Measurements from ENCODE around the gene FTO.
A peak's percentile ranks its signal among the peaks of the same experiment; 100 is the strongest.

Gene FTO

GRCh38 chr16:54102888-54103866 lies 399.2 kb downstream of the FTO start:
- DNase-seq, result no peak

GRCh38 chr16:54106057-54106456 lies 402.1 kb downstream of the FTO start:
- DNase-seq, result no peak

- DNase-seq, result no peak
These were observed 403.7 kb downstream of the FTO start for GRCh38 chr16:54107583-54108202.

DNA sequence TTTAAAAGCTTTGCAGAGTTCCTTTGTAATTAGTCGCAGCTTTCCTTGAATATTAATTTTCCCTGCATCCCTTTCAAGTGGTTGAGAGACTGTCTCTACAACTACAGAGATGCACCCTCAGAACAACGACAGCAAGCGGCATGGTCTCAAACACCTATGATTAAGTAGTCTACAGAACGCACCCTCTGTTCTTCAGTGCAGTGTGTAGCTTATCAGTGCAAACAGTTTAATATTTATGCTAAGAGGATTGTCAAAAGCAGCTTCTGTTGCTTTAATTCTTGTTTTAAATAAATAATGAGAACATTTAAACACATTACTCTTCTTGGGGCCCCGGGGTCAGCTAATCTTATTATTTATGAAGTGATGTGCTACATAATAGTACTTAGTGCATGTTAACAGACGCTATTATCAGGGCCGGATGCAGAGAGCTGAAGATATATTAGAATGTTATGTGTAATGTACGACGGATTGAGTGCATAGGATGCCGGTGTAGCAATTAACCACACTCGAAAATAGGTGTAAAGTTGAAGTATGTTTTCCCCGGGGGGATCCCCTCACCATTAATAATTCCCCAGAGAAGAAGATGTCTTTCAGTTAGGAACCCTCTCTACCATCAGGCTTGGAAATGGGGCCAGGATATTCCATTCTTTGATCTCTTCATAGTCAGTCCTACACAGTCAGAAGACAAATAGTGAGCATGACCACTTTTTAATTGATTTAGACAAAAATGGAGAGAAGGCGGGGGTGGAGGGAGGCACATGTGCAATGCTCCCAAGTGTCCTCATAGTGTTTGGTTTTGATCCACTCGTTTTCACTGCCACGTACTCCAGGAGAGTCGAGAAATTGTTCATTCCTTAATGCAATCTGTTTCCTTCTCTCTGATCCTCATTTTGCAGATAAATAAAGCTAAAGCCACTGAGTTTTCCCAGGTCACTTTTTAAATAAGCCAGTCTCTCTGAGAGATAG lies 406.3 kb downstream of the FTO start:
- no peak for DNase-seq

GRCh38 chr16:54112451-54113206 lies 408.7 kb downstream of the FTO start:
- DNase-seq, result no peak

DNA sequence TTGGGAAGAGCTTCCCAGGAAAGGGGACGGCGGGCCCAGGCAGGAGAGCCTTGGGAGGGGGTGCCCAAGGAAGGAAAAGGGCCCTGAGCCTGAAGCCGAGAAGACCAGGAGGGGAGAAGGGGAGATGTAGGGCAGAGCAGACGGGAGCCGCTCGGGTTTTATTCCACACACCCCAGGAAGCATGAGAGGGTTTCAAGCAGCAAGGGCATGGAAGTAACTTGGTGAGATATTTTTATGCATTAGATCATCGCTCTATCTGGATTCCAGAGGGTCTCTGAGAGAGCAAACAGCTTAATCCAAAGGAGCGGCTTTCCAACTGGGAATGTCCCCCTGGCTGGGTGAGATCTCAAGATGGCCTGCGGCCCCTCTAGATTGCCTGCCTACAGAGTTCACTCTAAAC lies 411.6 kb downstream of the FTO start:
- DNase-seq, result no peak

- peak; percentile 95 for DNase-seq
These were observed 412.2 kb downstream of the FTO start for GRCh38 chr16:54116124-54116655.

- no peak for DNase-seq
These were observed 414.9 kb downstream of the FTO start for GRCh38 chr16:54118846-54119245.

DNA sequence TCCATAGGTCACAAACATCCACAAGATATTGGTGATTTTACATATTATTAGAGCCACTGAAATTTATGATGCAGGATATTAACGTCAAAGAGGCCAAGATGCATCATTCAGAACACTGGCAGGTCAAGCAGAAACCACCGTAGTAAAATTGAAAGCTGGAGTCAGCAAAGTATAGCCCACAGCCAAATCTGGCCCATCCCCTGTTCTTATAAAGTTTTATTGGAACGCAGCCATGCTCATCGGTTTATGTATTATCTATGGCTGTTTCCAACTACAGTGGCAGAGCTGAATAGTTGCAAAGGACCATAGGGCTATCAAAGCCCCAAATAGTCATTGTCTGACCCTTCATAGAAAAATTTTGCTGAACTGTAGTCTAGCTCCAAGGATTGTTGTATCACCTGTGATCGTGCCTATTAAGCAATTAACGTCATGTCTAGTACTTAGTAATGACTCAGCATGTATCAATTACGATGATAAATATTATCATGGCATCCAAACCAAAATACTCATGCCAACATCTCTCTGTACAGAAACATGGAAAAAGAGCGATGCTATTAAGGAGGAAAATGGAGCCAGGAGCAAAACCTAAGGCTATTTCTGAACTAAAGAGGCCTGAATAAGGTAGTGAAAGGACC lies 417.0 kb downstream of the FTO start:
- DNase-seq, result peak; percentile 62

- no peak for DNase-seq
These were observed 417.8 kb downstream of the FTO start for GRCh38 chr16:54121539-54122295.

DNA sequence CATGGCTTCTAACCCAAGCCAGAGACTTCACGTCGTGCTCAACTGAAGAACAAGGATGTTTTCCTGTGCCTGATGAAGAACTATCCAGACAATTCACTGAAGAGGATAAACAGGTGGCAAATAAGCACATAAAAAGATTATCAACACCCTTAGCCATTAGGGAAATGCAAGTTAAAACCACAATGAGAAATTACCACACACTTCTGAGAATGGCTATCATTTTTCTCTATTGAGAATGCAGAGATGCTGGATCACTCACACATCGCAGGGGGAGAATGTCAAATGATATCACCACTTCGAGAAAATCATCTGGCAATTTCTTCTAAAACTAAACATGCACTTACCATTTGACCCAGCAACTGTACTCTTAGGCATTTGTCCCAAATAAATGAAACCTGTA lies 419.8 kb downstream of the FTO start:
- no peak for DNase-seq

DNA sequence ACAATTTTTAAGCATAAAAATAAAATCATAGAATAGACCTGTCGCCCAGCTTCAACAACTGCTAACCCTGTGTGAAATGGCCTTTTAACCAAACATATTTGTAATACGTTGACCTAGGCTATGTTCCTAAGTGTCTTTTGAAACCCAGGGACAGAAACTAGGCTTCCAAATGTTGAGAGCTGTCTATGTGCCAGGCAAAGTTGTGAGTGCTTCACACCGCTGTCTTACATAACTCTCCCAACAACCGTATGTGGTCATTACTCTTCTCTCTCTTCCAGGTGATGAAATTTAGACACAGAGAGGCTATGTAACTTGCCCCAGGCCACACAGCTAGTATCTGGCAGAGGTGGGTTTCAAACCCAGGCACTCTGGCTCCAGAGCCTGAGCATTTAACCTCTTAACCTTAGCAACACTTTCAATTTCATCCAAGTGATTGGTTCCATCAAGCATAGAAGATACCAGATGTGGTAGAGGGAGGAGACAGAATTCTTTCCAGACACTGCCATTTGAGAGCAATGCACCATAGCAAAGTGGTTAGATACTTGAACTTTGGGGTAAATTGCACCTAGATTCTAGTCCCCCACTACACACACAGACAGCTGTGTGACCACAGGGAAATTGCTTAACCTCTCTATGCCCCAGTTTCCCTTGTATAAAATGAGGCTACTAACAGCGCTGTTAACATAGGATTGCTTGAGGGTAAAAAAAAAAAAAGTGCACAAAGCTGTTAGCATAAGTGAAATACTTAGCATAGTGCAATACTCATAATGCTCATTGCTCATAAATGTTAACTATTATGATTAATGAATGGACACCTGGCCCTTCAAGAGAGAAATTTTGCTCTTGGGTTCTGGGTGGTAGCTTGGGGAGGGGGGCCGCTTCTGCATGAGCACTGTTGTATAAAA lies 422.0 kb downstream of the FTO start:
- DNase-seq, result no peak

GRCh38 chr16:54126907-54127306 lies 423.0 kb downstream of the FTO start:
- no peak for DNase-seq

DNA sequence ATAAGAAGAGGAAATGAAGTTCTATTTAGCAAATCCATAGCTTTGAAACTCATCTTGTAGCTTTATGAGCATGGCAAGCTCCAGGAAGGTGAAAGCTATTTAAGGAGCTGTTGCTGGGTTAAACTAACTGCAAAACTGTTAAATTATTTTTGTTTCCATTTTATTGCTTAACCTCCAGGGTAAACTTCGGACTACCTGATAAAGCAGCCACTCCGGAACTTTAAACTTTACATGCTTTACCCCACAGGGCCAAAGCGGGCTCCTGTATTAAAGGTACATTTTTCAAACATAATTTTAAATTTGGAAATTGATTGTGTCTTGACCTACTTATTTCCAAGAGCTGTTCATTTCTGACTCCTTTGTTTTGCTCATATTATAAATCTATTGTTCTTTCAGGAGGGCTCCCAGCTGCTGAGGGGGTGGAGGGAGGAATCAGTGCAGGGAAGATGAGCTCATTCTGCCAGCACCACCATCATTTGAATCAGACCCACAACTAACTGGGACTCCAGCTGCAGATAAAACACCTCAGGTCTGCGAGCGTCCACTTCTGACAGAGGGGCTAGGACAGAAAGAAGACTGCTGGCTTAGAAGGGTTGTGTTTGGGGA lies 424.8 kb downstream of the FTO start:
- DNase-seq, result peak; percentile 25

GRCh38 chr16:54129810-54130209 lies 425.9 kb downstream of the FTO start:
- DNase-seq, result no peak

- DNase-seq, result no peak
These were observed 431.7 kb downstream of the FTO start for GRCh38 chr16:54135361-54136275.

DNA sequence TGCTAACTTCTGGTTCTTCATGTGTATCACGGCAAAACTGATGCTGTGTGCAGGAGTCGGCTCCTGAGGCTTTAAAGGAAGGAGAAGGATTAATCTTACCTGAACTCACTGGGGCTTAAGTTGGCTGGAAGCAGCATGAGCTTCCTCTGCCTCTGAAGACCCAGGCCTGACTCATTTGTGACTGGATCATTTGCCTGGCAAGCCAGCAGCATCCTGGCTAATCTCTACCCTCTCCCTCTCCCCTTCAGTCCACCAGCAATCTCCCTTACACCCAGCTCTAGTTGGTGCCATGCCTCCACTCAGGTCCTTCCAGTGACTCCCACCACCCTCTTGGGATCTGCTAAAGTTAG lies 432.3 kb downstream of the FTO start:
- no peak for DNase-seq

Data from NCI-H1105 treated with DMSO at 0.1 percent for 48 hours (cell line).